K562 (cell line): Measurements from ENCODE around the gene GREB1. TPM values are rescaled to one million over a fixed set of nuclear protein-coding genes. Genes with fewer than 3 reads are reported as not detected.

Experiments
- IRF2 ChIP-seq: sonication (generic); formaldehyde crosslinking; IDR thresholded peaks from 2 replicates; pipeline ENCODE4 v1.8.1; 2022; ENCODE audit warnings: mild to moderate bottlenecking, missing genetic modification reagents
- polyA plus RNA-seq, 8 experiments: library from polyadenylated mRNA; depleted of rRNA in 4 of 8; stranded (reverse) in 5 of 8; unstranded in 3 of 8; fragments of >200 nt; fragmentation: Nextera tagmentation in 2 of 8; fragmentation: Illumina TruSeq in 1 of 8; extraction: Ambion mirVana in 2 of 8; extraction: Trizol in 1 of 8; gene quantifications; 2 replicates each; pipeline versions ENCODE4 v1.2.1 to v1.2.3, GENCODE V29; 2011 to 2014; ENCODE audit warnings: inconsistent platforms in 1 of 8, missing spikeins in 1 of 8
- total RNA-seq, 7 experiments: library from RNA; depleted of rRNA in 6 of 7; stranded (reverse); fragments of >200 nt in 6 of 7; fragmentation: Illumina TruSeq in 2 of 7; extraction: Trizol in 2 of 7; gene quantifications; 2 replicates each; pipeline versions ENCODE4 v1.2.1 to v1.2.3, GENCODE V29; 2011 to 2021; ENCODE audit warnings: low replicate concordance in 1 of 7
- TF ChIP-seq, protein P1 (sequence below): fragments of 450-650 bp; IDR thresholded peaks from 2 replicates; pipeline ENCODE4 v1.6.1; 2016; ENCODE audit warnings: low read depth
- TF ChIP-seq, protein P2 (sequence below): sonication (generic); formaldehyde crosslinking; IDR thresholded peaks from 2 replicates; pipeline ENCODE4 v1.8.0; 2022; ENCODE audit warnings: missing genetic modification reagents, mild to moderate bottlenecking, moderate library complexity, borderline replicate concordance

Gene GREB1
- total and polyA plus RNA-seq, 9 of the 15 experiments (the other 6 are each of a cell fraction or from before 2014, with no cell fraction given), result 0.04 to 0.86 (median 0.10) TPM; not detected in 1

DNA sequence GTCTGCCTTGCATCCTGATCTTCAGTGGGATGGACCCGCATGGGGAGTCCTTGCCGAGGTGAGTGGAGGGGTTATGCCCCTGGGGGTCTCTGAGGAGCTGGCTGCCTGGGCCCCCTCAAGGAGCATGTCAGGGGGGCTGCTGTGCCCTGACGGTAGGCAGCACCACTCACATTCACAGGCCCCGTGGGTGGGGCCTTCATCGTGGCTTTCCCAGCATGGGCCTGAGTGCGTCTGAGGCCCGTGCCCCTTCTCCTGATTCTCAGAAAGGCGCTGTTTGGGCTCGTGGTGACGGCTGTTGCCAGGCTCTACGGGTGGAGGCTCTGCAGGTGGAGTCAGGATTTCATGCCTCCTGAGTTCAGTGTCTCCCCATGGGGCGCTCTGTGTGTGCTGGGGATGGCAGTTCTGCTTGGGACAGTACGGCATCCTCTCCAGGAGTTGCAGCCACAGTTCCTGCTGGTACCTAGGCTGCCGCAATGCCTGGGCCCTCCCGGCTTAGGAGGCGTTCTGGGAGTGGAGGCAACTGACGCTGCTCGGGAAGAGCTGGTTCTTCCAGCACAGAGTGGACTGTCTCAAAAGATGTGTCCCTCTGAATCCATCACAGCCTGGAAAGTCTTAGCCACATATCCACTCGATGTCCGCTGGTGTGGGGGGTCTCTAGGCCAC is 78.8 kb downstream of the GREB1 start (continued):
- TF ChIP-seq, protein P1, sequence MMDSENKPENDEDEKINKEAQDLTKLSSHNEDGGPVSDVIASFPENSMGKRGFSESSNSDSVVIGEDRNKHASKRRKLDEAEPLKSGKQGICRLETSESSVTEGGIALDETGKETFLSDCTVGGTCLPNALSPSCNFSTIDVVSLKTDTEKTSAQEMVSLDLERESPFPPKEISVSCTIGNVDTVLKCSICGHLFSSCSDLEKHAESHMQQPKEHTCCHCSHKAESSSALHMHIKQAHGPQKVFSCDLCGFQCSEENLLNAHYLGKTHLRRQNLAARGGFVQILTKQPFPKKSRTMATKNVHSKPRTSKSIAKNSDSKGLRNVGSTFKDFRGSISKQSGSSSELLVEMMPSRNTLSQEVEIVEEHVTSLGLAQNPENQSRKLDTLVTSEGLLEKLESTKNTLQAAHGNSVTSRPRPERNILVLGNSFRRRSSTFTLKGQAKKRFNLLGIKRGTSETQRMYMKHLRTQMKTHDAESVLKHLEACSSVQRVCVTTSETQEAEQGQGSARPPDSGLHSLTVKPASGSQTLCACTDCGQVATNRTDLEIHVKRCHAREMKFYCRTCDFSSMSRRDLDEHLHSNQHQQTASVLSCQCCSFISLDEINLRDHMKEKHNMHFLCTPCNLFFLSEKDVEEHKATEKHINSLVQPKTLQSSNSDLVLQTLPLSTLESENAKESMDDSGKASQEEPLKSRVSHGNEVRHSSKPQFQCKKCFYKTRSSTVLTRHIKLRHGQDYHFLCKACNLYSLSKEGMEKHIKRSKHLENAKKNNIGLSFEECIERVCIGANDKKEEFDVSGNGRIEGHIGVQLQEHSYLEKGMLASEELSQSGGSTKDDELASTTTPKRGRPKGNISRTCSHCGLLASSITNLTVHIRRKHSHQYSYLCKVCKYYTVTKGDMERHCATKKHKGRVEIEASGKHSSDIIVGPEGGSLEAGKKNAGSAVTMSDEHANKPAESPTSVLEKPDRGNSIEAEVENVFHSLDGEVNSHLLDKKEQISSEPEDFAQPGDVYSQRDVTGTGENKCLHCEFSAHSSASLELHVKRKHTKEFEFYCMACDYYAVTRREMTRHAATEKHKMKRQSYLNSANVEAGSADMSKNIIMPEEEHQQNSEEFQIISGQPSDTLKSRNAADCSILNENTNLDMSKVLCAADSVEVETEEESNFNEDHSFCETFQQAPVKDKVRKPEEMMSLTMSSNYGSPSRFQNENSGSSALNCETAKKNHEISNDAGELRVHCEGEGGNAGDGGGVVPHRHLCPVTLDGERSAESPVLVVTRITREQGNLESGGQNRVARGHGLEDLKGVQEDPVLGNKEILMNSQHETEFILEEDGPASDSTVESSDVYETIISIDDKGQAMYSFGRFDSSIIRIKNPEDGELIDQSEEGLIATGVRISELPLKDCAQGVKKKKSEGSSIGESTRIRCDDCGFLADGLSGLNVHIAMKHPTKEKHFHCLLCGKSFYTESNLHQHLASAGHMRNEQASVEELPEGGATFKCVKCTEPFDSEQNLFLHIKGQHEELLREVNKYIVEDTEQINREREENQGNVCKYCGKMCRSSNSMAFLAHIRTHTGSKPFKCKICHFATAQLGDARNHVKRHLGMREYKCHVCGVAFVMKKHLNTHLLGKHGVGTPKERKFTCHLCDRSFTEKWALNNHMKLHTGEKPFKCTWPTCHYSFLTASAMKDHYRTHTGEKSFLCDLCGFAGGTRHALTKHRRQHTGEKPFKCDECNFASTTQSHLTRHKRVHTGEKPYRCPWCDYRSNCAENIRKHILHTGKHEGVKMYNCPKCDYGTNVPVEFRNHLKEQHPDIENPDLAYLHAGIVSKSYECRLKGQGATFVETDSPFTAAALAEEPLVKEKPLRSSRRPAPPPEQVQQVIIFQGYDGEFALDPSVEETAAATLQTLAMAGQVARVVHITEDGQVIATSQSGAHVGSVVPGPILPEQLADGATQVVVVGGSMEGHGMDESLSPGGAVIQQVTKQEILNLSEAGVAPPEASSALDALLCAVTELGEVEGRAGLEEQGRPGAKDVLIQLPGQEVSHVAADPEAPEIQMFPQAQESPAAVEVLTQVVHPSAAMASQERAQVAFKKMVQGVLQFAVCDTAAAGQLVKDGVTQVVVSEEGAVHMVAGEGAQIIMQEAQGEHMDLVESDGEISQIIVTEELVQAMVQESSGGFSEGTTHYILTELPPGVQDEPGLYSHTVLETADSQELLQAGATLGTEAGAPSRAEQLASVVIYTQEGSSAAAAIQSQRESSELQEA, result no peak
- no peak for TF ChIP-seq IRF2 (CRISPR knock-in tag)
- TF ChIP-seq, protein P2, sequence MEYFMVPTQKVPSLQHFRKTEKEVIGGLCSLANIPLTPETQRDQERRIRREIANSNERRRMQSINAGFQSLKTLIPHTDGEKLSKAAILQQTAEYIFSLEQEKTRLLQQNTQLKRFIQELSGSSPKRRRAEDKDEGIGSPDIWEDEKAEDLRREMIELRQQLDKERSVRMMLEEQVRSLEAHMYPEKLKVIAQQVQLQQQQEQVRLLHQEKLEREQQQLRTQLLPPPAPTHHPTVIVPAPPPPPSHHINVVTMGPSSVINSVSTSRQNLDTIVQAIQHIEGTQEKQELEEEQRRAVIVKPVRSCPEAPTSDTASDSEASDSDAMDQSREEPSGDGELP (CRISPR knock-in tag), result no peak
